HFFc6 (cell line): ENCODE results near the gene PXT1. TPM values are rescaled to one million over a fixed set of nuclear protein-coding genes. Genes with fewer than 3 reads are reported as not detected.
"Not testable (repeated sequence)": the region's sequence is repeated elsewhere in the genome, so short reads cannot be mapped to it uniquely, and the experiment has no call there.

Source experiments
- DNase-seq: peaks from one replicate; pipeline ENCODE4 v3.0.0-alpha.2; 2018
- H3K27ac Mint-ChIP-seq: 2 replicates; pipeline ENCODE4 v1.8.0; 2020; ENCODE audit warnings: mild to moderate bottlenecking, mixed read lengths
- H3K27me3 Mint-ChIP-seq: 2 replicates; pipeline ENCODE4 v1.8.0; 2021; ENCODE audit warnings: mild to moderate bottlenecking, moderate library complexity, mixed read lengths; ENCODE audit not compliant: insufficient read depth
- H3K36me3 Mint-ChIP-seq: 2 replicates; pipeline ENCODE4 v1.8.0; 2021; ENCODE audit warnings: low read depth, mixed read lengths
- H3K4me1 Mint-ChIP-seq: 2 replicates; pipeline ENCODE4 v1.8.0; 2020; ENCODE audit warnings: low read depth, mixed read lengths
- H3K4me3 Mint-ChIP-seq: 2 replicates; pipeline ENCODE4 v1.8.0; 2020; ENCODE audit warnings: mild to moderate bottlenecking, moderate library complexity, mixed read lengths
- H3K9me3 Mint-ChIP-seq: 2 replicates; pipeline ENCODE4 v1.8.0; 2020; ENCODE audit warnings: mild to moderate bottlenecking, mixed read lengths
- total RNA-seq, 6 experiments: library from RNA; stranded (reverse); fragmentation: NEBNext Ultra II Directional; extraction: Animal tissue kit (Norgen Biotek cat#: 25700); gene quantifications; 2 replicates in 1 of 6; 3 replicates in 5 of 6; pipeline ENCODE4 v1.2.3, GENCODE V29; 2021
- TF ChIP-seq, protein P1 (sequence below): fragments of 200-600 bp; sonication (generic); IDR thresholded peaks from 2 replicates; pipeline ENCODE4 v1.5.0; 2021; ENCODE audit warnings: antibody characterized with exemption, mild to moderate bottlenecking

PXT1 gene
- total RNA-seq, 6 experiments from 2014 or later: 0.09 to 0.12 (median 0.09) TPM; not detected in 3

DNA sequence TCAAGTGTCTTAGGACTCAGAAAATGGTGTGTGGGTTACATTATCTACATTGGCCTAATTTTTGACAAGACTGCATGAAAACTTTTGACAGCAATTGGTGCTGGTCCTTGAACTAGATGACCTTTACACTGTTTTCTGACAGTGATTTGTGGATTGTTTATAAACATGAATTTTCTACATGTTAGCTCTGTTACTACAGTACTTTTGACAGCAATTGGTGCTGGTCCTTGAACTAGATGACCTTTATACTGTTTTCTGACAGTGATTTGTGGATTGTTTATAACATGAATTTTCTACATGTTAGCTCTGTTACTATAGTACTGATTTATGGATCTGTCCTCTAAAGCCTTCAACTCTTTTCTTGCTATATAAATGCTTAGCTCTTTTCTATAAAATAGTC lies 16.8 kb upstream of the PXT1 start:
- H3K27ac Mint-ChIP-seq: no peak overlapping the region
- DNase-seq: no peak

DNA sequence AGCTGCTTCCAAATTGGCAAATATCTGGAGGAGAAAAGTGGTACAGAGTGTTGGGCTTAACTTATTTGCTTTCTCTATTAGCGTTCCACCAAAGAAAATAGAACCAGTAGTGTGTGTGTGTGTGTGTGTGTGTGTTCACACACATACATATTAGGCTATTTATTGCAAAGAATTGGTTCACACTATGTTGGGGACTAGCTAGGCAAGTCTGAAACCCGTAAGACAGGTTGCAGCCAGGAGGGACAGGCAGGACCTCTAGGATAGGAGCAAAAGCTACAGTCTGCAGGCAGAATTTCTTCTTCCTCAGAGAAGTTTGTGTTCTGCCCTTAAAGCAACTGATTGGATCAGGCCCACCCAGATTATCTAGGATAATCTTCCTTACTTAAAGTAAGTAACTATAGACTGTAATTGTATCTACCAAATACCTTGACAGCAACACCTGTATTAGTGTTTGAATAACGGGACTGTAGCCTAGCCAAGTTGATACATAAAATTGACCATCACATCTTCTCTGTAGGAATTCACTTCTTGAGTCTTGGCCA lies 12.9 kb upstream of the PXT1 start:
- Mint-ChIP-seq H3K4me1 (peaks cover 8% of the 10 kb centered on the region; the same call in 1 of the 2 replicates), H3K36me3 (peaks cover 19% of the 10 kb centered on the region), H3K27ac (no peak overlapping the region), H3K4me3 (no peak overlapping the region), H3K27me3 (no peaks in the 10 kb centered on the region), H3K9me3 (no peaks in the 10 kb centered on the region)
- DNase-seq: no peak
- TF ChIP-seq, protein P1, sequence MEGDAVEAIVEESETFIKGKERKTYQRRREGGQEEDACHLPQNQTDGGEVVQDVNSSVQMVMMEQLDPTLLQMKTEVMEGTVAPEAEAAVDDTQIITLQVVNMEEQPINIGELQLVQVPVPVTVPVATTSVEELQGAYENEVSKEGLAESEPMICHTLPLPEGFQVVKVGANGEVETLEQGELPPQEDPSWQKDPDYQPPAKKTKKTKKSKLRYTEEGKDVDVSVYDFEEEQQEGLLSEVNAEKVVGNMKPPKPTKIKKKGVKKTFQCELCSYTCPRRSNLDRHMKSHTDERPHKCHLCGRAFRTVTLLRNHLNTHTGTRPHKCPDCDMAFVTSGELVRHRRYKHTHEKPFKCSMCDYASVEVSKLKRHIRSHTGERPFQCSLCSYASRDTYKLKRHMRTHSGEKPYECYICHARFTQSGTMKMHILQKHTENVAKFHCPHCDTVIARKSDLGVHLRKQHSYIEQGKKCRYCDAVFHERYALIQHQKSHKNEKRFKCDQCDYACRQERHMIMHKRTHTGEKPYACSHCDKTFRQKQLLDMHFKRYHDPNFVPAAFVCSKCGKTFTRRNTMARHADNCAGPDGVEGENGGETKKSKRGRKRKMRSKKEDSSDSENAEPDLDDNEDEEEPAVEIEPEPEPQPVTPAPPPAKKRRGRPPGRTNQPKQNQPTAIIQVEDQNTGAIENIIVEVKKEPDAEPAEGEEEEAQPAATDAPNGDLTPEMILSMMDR: no peak

More for the DNA sequence above, 16.8 kb upstream of the PXT1 start:
- H3K36me3 Mint-ChIP-seq: peaks cover 31% of the 10 kb centered on the region
- H3K4me3 Mint-ChIP-seq: no peak overlapping the region
- TF ChIP-seq, protein P1: no peak
- peaks cover 39% of the 10 kb centered on the region for H3K4me1 Mint-ChIP-seq
- H3K9me3 Mint-ChIP-seq: no peaks in the 10 kb centered on the region
- H3K27me3 Mint-ChIP-seq: no peaks in the 10 kb centered on the region

- H3K4me1 Mint-ChIP-seq, H3K27ac Mint-ChIP-seq, H3K4me3 Mint-ChIP-seq, H3K27me3 Mint-ChIP-seq, DNase-seq: not testable (repeated sequence)
- H3K36me3 Mint-ChIP-seq: peaks cover 32% of the 10 kb centered on the region
- peaks cover 12% of the 10 kb centered on the region for H3K9me3 Mint-ChIP-seq
These were observed 10.2 kb upstream of the PXT1 start for GRCh38 chr6:36452897-36453296.

DNA sequence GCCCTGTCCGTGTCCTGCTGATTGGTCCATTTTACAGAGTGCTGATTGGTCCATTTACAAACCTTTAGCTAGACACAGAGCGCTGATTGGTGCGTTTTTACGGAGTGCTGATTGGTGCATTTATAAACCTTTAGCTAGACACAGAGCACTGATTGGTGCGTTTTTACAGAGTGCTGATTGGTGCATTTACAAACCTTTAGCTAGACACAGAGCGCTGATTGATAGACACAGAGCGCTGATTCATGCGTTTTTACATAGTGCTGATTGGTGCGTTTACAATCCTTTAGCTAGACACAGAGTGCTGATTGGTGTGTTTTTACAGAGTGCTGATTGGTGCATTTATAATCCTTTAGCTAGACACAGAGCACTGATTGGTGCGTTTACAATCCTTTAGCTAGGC lies 6.5 kb upstream of the PXT1 start:
- not testable (repeated sequence) for H3K27ac Mint-ChIP-seq, H3K4me3 Mint-ChIP-seq, H3K27me3 Mint-ChIP-seq, DNase-seq
- Mint-ChIP-seq H3K4me1 (peaks cover 18% of the 10 kb centered on the region), H3K36me3 (peaks cover 35% of the 10 kb centered on the region), H3K9me3 (peaks cover 12% of the 10 kb centered on the region)

DNA sequence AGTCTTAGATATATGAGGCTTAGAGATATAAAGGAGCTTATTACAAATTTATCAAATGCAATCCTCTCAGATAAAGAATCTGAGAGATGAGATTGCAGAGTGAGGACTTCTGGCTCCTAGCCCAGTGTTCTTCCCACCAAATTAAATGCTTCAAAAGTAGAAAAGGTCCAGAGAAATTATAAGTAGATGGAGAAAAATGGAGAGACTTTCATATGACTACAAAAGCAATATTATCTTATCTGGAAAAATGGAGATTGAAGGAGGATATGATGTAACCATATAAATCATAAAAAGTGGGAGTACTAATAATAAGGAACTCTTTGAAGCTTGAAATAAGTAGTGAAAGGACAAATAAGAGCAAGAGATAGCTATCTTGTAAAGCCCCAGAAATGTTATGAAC lies 3.0 kb upstream of the PXT1 start:
- peak overlapping the region; percentile 65 for H3K4me3 Mint-ChIP-seq

GRCh38 chr6:36444470-36444869 lies 1.8 kb upstream of the PXT1 start:
- DNase-seq: peak; percentile 32
- H3K4me1 Mint-ChIP-seq: peaks cover 44% of the 10 kb centered on the region

More for the DNA sequence above, 3.0 kb upstream of the PXT1 start:
- Mint-ChIP-seq H3K9me3 (peaks cover 12% of the 10 kb centered on the region), H3K27me3 (peaks cover 2% of the 10 kb centered on the region; the same call in 1 of the 2 replicates), H3K27ac (peak overlapping the region; percentile 78), H3K36me3 (peaks cover 42% of the 10 kb centered on the region), H3K4me1 (peaks cover 41% of the 10 kb centered on the region)
- TF ChIP-seq, protein P1: no peak
- no peak for DNase-seq

More at GRCh38 chr6:36444470-36444869, 1.8 kb upstream of the PXT1 start:
- H3K36me3 Mint-ChIP-seq: peaks cover 39% of the 10 kb centered on the region
- H3K27ac Mint-ChIP-seq: peak overlapping the region; percentile 93
- peak overlapping the region; percentile 98 for H3K4me3 Mint-ChIP-seq
- H3K27me3 Mint-ChIP-seq: peaks cover 2% of the 10 kb centered on the region; the same call in 1 of the 2 replicates
- TF ChIP-seq, protein P1: no peak
- peaks cover 10% of the 10 kb centered on the region for H3K9me3 Mint-ChIP-seq
